NCI-H510A (cell line): ENCODE results near the gene TNFRSF18.
A peak's percentile ranks its signal among the peaks of the same experiment; 100 is the strongest.

Source experiments
- DNase-seq: peaks from one replicate; lab custom pipeline; 2025; lab: John Stamatoyannopoulos, UW

TNFRSF18 gene

GRCh38 chr1:1164701-1165451, 41.5 kb downstream of the TNFRSF18 start:
- peak; percentile 58 for DNase-seq

- no peak for DNase-seq
Observed at GRCh38 chr1:1164361-1164700, 42.1 kb downstream of the TNFRSF18 start.

GRCh38 chr1:1163538-1164070, 42.8 kb downstream of the TNFRSF18 start:
- DNase-seq: peak; percentile 80

- peak; percentile 100 for DNase-seq
Observed at GRCh38 chr1:1162597-1163537, 43.5 kb downstream of the TNFRSF18 start.

GRCh38 chr1:1161683-1162079, 44.7 kb downstream of the TNFRSF18 start:
- DNase-seq: no peak

- no peak for DNase-seq
Observed at GRCh38 chr1:1161078-1161682, 45.2 kb downstream of the TNFRSF18 start.

GRCh38 chr1:1160281-1160930, 46.0 kb downstream of the TNFRSF18 start:
- DNase-seq: no peak

GRCh38 chr1:1157914-1158710, 48.3 kb downstream of the TNFRSF18 start:
- DNase-seq: no peak

- no peak for DNase-seq
Observed at GRCh38 chr1:1157426-1157913, 48.9 kb downstream of the TNFRSF18 start.

GRCh38 chr1:1157033-1157365, 49.4 kb downstream of the TNFRSF18 start:
- DNase-seq: no peak

GRCh38 chr1:1156140-1157032, 50.0 kb downstream of the TNFRSF18 start:
- DNase-seq: no peak

DNA sequence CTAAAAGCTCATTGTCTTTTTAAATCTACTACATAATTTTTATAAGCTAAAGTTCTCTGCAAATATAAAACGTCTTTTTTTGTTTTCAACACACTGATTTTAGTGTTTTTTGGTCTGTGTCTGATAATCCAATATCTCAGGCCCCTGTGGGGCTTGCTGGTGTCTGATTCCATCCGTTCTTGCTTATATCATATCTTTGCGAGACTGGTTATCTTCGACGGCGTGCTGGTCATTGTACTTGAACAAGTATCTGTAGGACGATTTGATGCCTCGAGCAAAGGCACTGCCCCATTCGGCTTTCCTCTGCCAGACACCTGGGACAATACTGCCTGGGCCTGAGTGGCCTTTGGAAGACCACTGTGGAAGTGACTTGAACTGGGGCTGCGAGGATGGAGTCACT, 51.1 kb downstream of the TNFRSF18 start:
- no peak for DNase-seq

GRCh38 chr1:1153874-1154273, 52.5 kb downstream of the TNFRSF18 start:
- DNase-seq: no peak
